H54 (cell line): ENCODE data around the gene IFI6.
A peak's percentile ranks its signal among the peaks of the same experiment; 100 is the strongest.
"Not testable (repeated sequence)": the region's sequence is repeated elsewhere in the genome, so short reads cannot be mapped to it uniquely, and the experiment has no call there.

Experiments used
- DNase-seq: peaks from one replicate; pipeline ENCODE4 v3.0.0; 2011; ENCODE audit warnings: low spot score, mixed read lengths; ENCODE audit not compliant: insufficient read length
- FAIRE-seq: peaks from 3 replicates; lab custom pipeline; 2011; peaks lifted over from hg19 to GRCh38; lab: Jason Lieb, UNC
- POLR2A ChIP-seq: IDR thresholded peaks from 2 replicates; pipeline ENCODE4 v1.6.1; 2011; ENCODE audit warnings: low read depth, mild to moderate bottlenecking, low read length

IFI6 gene, protein sequence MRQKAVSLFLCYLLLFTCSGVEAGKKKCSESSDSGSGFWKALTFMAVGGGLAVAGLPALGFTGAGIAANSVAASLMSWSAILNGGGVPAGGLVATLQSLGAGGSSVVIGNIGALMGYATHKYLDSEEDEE

DNA sequence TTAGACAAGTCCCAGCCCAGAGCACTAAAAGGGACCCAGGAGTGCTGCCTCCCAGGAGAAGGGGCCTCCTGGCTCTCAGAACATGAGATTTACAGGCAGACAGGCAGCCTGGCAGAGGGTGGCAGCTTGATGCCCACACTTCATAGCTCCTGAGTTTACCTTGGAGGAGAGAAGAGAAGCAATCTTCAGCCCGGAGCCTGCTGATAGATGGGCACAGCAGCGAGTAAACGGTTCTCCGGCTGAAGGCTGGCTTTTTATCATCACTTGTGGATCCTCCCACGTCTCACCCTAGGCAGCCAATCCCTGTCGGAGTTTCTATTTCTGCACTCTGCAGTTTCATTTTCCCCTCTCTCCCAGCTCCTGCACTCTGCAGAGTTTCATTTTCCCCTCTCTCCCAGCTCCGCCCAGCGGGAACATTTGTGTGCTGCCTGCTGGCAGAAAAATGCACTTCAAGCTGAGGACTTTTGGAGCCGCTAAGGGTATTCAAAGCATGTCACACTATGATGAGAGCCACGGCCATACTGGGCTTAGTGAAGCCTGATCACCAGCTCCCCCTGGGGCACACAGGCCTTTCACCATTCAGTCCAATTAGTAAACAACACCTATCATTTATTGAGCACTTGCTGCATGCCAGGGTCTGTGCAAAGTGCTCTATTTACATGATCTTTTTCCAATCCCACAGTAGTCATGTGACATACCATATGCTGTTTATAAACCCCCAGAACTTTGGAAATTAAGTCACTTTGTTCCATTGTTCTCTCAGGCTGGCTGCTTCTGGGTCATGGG lies at the start of gene IFI6:
Gene IFI6 (minus strand): TSS at position 229 of the 786 bp plus-strand sequence. CDS start 2,878 bp downstream, outside the sequence.
- FAIRE-seq (peak; percentile 69), DNase-seq (peak; percentile 85)
- TF ChIP-seq POLR2A = peak; percentile 51; the same call in 1 of the 2 replicates

GRCh38 chr1:27719286-27720251 lies 47.6 kb upstream of the IFI6 start:
- FAIRE-seq (no peak), DNase-seq (no peak)
- TF ChIP-seq POLR2A = no peak

- DNase-seq (no peak), FAIRE-seq (no peak)
- no peak for TF ChIP-seq POLR2A
Measured at GRCh38 chr1:27716262-27716895, 44.4 kb upstream of the IFI6 start.

DNA sequence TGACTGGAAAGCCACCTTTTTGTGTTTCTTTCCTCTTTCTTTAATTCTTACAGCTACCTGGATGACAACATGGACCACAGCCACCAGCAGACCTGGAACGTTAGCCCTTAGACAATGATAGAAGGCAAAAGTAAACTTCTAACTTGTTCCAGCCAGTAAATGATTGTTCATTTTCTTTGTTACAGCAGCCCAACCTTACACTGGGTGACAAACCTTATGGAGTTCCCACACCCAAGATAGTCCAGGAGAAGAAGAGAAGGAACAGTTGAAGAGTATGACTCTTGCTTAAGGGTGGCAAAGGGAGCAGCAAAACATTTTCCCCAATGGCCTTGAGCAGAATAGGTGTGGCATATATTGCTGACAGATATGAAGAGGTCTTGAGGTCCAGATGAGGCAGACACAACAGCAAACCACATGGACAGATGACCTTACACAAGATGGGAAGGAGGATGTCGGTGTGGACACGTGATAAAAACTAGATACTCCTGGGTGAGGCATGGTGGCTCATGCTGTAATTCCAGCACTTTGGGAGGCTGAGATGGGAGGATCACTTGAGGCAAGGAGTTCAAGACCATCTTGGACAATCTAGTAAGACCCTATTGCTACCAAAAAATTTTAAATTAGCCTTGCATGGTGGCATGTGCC lies 42.0 kb upstream of the IFI6 start:
- no peak for FAIRE-seq
- no peak for DNase-seq
- no peak for TF ChIP-seq POLR2A

DNA sequence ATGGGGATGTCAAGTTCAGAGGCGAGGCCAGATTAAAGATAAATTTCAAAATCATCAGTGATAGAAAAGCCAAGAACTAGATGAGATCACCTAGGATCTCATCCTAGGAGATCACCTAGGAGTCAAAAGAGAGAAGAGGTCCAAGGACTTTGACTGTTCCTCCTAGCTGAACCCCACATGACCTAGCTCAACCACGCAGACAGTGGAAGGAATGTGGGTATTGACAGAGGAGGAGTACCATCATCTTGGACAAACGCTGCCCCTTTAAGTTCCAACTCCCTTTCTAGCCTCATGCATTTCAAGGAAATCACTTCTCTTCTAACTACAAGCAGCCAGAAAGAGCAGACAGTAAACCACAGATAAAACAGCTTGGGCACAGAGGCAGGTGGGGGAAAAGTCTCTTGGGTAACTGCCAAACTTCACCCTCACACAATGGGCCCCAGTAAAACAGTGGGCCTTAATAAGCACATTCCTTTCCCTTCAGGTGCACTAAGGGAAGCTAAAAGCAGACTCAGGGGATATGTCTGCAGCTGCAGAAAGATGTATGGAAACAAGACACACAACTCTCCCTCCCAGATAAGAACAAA lies 41.2 kb upstream of the IFI6 start:
- FAIRE-seq (no peak), DNase-seq (no peak)
- no peak for TF ChIP-seq POLR2A

GRCh38 chr1:27710574-27710973 lies 38.6 kb upstream of the IFI6 start:
- DNase-seq (no peak), FAIRE-seq (no peak)
- TF ChIP-seq POLR2A = no peak

DNA sequence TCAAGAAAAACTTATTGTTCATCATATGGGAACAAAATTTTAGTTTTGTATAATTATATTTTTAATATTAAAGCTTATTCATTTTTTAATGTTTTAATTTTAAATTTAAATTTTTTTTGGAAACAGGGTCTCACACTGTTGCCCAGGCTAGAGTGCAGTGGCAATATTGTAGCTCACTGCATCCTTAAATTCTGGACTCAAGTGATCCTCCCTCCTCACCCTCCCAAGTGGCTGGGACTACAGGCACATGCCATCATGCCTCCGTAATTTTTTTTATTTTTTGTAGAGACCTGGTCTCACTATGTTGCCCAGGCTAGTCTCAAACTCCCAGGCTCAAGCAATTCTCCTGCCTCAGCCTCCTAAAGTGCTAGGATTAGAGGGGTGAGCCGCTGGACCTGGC lies 33.6 kb upstream of the IFI6 start:
- no peak for TF ChIP-seq POLR2A
- no peak for FAIRE-seq
- no peak for DNase-seq

- no peak for FAIRE-seq
- no peak for TF ChIP-seq POLR2A
- no peak for DNase-seq
Measured at GRCh38 chr1:27704958-27705357, 33.0 kb upstream of the IFI6 start.

DNA sequence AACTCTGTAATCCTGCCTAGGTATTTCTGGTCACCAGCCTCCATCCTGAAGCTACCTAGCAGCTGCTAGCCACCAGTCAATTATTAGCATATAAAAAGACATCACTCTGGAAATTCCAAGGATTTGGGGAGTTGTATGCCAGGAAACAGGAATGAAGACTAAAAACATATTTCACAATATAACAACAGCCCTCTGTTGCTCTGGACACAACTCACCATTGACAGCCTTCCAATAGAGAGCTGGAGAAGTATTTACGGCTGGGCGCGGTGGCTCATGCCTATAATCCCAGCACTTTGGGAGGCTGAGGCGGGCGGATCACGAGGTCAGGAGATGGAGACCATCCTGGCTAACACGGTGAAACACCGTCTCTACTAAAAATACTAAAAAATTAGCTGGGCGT lies 24.8 kb upstream of the IFI6 start:
- FAIRE-seq, DNase-seq: not testable (repeated sequence)

GRCh38 chr1:27690183-27690582 lies 18.2 kb upstream of the IFI6 start:
- DNase-seq = no peak
- no peak for TF ChIP-seq POLR2A
- no peak for FAIRE-seq

DNA sequence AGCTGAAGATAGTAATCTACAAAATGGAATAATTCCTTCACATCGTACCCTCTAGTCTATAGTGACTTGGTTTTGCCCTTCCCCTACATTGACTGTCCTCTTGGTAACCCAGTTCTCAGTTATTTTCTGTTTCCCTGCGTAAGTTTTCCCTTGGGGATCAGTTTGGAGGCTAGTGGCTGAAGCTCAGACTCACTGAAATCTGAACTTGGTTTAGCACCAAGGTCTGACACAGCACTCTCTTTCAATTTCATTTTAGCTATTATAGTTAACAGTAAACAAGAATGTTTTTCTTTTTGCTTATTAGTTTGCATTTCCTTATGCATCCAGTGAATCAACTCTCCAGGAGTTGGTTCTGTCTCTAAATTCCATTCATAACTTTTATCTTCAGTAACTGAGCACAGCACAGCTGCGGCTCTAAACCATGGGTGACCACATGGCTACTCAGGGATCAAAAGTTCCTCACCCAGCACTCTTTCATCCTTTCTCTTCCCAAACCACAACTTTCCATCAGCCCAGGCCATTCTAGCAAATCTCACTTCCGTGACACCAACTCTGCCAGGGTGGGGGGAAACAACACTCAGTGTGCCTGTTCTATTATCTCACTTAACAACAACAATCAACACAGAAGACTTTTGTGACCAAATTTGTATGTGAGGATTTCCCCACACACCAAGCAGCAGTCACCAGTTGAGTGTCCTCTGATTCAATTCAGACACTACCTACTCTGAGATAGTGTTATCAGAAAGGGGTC lies 17.6 kb upstream of the IFI6 start:
- no peak for TF ChIP-seq POLR2A
- no peak for DNase-seq
- no peak for FAIRE-seq

GRCh38 chr1:27687906-27688305 lies 15.9 kb upstream of the IFI6 start:
- no peak for TF ChIP-seq POLR2A
- FAIRE-seq (no peak), DNase-seq (no peak)
